SW 1271 (cell line): Measurements from ENCODE around the gene OR6C6.
"Not testable (repeated sequence)": the region's sequence is repeated elsewhere in the genome, so short reads cannot be mapped to it uniquely, and the experiment has no call there.

ENCODE experiments used
- DNase-seq, 2 experiments: peaks; one replicate each; lab custom pipeline; 2025; lab: John Stamatoyannopoulos, UW

Gene OR6C6

GRCh38 chr12:55296469-55296868 lies at the start of gene OR6C6:
TSS of gene OR6C6 (minus strand) at chr12:55296569. CDS start at chr12:55295232, 1,337 bp downstream.
- no peak for DNase-seq

GRCh38 chr12:55336002-55336401 lies 39.6 kb upstream of the OR6C6 start:
- no peak for DNase-seq

- DNase-seq = no peak
Measured at GRCh38 chr12:55330446-55330845, 34.1 kb upstream of the OR6C6 start, which contains the start of gene OR6C3. TSS of gene OR6C3 (plus strand) at chr12:55330746. CDS start at chr12:55331701, 955 bp downstream.

- DNase-seq = not testable (repeated sequence)
Measured at GRCh38 chr12:55325801-55326200, 29.4 kb upstream of the OR6C6 start.

GRCh38 chr12:55320201-55320600 lies 23.8 kb upstream of the OR6C6 start:
- DNase-seq = no peak

GRCh38 chr12:55314043-55314442 lies 17.7 kb upstream of the OR6C6 start, which contains the start of gene OR6C1:
TSS of gene OR6C1 (plus strand) at chr12:55314343. CDS start at chr12:55320600, 6,257 bp downstream.
- no peak for DNase-seq

GRCh38 chr12:55289999-55290398 lies 6.4 kb downstream of the OR6C6 start:
- DNase-seq = no peak

- no peak for DNase-seq
Measured at GRCh38 chr12:55280991-55281390, 15.4 kb downstream of the OR6C6 start.

GRCh38 chr12:55258303-55258702 lies 38.1 kb downstream of the OR6C6 start:
- DNase-seq = no peak

GRCh38 chr12:55256831-55257230 lies 39.5 kb downstream of the OR6C6 start:
- no peak for DNase-seq

- no peak for DNase-seq
Measured at GRCh38 chr12:55253281-55253680, 43.1 kb downstream of the OR6C6 start.

GRCh38 chr12:55250944-55251343 lies 45.4 kb downstream of the OR6C6 start:
- no peak for DNase-seq

- no peak for DNase-seq
Measured at GRCh38 chr12:55246159-55246558, 50.2 kb downstream of the OR6C6 start.

GRCh38 chr12:55244309-55244708 lies 52.1 kb downstream of the OR6C6 start, which contains the start of gene OR6C74:
TSS of gene OR6C74 (plus strand) at chr12:55244609. CDS start at chr12:55247288, 2,679 bp downstream.
- no peak for DNase-seq
